GM21737 (cell line): ENCODE data around the gene ADIPOQ.
A peak's percentile ranks its signal among the peaks of the same experiment; 100 is the strongest.
"Not testable (repeated sequence)": the region's sequence is repeated elsewhere in the genome, so short reads cannot be mapped to it uniquely, and the experiment has no call there.

Source experiments
- ATAC-seq: cut with Tn5 transposase; IDR thresholded peaks from one replicate; pipeline ENCODE4 v1.9.1; 2021; ENCODE audit warnings: mild to moderate bottlenecking, moderate library complexity; ENCODE audit not compliant: unreplicated experiment

ADIPOQ gene

DNA sequence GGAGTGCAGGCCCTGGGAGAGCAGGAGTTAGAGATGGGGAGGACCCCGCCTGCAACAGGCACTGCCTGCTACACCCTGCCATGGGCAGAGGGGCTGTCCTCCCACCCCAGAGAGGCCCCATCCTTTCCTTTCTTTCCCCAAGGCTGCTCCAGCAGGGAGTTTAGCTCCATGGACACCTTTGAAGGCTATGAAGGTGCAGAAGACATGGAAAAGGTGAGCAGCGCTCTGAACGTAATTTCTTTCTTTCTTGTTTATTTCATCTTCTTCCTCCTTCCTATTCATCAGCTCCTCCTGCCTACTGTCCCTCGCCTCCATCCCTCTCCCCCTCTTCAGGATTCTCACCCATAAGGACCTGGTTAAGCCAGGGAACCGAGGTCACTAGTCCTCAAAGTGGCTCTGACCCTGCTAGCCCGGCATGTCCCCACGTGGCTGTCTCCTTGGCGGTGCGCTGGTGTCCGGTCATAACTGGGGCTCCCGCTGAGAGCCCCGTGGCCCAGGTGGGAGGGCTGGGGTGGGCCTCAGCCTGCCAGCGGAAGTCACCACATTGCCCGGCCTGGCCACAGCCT, 16.0 kb upstream of the ADIPOQ start:
- ATAC-seq, result no peak

DNA sequence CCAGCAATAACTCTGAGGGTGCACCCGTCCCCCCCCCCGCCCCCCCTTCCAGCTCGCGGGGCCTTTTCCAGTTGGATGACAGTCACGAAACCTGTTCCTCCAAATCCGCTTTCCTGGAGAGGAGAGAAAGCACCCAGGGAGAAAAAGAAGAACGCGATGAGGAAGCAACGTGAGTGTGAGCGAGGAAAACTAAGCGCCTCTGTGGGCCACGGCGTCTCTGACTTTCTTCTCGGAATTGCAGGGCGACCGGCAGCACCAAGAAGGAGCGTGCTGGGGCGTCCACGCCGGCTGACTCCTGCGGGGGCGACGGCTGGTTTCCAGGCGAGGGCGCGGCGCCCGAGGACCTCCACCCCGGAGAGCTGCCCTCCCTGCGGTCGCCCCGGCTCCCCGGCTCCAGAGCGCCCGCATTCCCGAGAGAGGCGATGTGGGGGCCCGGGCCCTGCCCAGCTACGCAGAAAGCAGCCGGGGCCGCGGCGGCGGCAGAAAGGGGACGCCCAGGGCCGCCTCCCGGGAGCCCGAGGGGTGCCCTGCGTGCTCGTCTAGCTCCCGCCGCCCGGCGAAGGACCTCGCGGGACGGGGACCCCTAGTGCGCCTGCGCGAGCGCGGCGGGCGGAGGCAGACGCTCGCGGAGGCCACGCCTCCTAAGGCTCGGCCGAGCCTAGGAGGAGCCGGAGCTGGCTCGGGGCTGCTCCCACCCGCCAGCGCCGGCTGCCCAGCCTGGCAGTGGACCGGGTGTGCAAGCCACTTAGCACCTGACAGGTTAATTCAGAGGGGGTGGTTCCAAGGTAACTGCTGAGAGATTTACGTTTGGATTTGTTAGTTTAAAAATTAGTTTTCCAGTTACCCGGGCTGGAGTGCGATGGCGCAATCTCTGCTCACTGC, 15.3 kb upstream of the ADIPOQ start:
- peak; percentile 92 for ATAC-seq

DNA sequence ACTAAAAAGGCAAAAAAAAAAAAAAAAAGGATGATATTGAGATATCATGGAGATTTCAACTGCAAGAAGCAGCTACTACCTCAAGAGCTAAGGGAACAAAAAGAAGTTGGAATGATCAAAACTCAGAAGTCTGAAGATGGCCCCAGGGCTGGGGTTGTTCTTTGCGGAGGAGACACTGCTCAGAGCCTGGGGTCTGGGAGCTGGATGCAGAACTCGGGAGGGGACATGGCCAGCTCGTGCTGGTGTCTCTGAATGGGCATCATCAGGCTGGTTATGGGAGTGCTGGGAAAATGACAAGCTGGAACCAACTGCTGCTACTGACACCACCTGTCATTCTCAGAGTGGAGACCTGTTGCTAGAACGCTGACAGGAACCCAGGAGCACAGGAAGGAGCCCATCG, 14.2 kb upstream of the ADIPOQ start:
- no peak for ATAC-seq

DNA sequence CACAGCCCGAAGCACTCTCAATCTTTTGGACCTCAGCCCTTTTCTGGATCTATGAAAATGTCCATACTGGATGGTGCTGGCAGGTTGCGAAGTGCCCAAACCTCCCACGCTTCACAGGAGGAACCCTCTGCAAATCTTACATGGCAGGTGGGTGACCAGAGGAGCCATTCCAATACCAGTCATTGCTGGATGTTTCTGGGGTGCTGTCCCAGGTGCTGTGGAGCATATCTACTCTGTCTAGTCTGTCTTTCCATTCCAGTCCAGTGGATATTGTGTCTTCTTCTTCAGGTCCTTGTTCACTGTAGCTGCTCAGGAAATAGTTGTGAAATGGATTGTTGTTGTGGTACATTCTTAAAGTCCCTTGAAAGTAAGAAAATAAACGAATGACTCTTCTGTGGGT, 10.7 kb upstream of the ADIPOQ start:
- ATAC-seq, result no peak

- no peak for ATAC-seq
Measured at GRCh38 chr3:186832276-186832675, 10.2 kb upstream of the ADIPOQ start.

DNA sequence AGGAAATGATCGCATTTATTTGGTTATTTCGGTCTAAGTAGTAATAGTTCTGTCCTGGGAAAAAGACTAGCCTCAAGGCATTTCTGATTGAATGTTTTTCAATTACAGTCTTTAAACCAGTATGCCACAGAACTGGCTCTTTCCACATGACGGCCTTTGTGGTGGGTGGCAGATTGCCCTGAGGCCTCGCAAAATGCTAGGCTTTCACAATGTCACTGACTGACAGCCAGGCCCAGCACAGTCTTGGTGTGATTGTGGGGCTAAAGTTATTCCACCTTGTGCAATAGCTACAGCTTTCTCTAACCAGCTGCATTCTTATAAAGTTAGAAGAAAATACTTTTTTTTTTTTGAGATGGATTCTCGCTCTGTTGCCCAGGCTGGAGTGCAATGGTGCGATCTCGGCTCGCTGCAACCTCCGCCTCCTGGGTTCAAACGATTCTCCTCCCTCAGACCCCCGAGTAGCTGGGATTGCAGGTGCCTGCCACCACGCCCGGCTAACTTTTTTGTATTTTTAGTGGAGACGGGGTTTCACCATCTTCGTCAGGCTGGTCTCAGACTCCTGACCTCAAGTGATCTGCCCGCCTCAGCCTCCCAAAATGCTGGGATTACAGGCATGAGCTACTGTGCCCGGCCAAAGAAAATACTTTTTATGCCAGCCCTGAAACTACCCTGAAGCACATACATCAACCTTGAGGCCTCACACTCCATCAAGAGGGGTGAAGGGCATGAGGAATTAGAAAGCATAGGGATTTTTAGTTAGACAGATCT, 2.5 kb upstream of the ADIPOQ start:
- ATAC-seq, result no peak

- no peak for ATAC-seq
Measured at GRCh38 chr3:186841620-186842019, 890 bp upstream of the ADIPOQ start.

- ATAC-seq, result no peak
Measured at GRCh38 chr3:186843039-186843432, 526 bp downstream of the ADIPOQ start.

GRCh38 chr3:186844908-186845307, 2.4 kb downstream of the ADIPOQ start:
- ATAC-seq, result no peak

DNA sequence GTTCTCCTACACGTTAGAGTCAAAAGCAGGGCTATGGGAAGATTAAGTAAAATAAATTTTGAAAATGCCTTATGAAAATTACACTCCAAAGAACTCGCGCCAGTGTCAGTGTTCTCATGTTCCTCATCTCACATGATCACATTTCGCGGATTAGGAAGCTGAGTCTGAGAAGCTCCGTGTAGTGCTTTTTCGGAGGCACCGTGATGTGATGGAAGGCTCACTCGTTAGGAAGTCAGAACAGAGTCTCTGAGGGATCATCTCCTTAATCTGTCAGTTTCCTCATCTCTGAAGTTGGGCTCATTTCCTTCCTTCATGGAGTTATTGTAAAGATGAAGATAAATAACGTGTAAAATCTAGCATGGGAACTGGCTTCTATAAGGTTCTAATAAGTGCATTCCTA, 3.2 kb downstream of the ADIPOQ start:
- no peak for ATAC-seq

GRCh38 chr3:186847437-186847836, 4.9 kb downstream of the ADIPOQ start:
- no peak for ATAC-seq

- no peak for ATAC-seq
Measured at GRCh38 chr3:186849374-186849975, 7.0 kb downstream of the ADIPOQ start.

DNA sequence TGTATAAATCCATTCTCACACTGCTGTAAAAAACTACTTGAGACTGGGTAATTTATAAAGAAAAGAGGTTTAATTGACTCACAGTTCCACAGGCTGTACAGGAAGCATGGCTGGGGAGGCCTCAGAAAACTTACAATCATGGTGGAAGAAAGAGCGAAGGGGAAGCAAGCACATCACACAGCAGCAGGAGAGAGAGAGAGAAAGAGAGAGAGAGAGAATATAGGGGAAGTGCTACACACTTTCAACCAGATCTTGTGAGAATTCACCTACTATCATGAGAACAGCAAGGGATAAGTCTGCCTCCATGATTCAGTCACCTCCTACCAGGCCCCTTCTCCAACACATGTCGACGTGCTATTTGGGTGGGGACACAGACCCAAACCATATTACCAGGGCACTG, 9.3 kb downstream of the ADIPOQ start:
- ATAC-seq, result not testable (repeated sequence)

- ATAC-seq, result no peak
Measured at GRCh38 chr3:186852994-186853393, 10.5 kb downstream of the ADIPOQ start.

DNA sequence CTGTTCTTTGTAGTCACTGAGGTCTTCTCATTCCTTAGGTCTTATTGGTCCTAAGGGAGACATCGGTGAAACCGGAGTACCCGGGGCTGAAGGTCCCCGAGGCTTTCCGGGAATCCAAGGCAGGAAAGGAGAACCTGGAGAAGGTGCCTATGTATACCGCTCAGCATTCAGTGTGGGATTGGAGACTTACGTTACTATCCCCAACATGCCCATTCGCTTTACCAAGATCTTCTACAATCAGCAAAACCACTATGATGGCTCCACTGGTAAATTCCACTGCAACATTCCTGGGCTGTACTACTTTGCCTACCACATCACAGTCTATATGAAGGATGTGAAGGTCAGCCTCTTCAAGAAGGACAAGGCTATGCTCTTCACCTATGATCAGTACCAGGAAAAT, 11.6 kb downstream of the ADIPOQ start:
- ATAC-seq, result no peak

GRCh38 chr3:186854954-186855353, 12.4 kb downstream of the ADIPOQ start:
- ATAC-seq, result no peak

- ATAC-seq, result no peak
Measured at GRCh38 chr3:186857743-186858142, 15.2 kb downstream of the ADIPOQ start.

DNA sequence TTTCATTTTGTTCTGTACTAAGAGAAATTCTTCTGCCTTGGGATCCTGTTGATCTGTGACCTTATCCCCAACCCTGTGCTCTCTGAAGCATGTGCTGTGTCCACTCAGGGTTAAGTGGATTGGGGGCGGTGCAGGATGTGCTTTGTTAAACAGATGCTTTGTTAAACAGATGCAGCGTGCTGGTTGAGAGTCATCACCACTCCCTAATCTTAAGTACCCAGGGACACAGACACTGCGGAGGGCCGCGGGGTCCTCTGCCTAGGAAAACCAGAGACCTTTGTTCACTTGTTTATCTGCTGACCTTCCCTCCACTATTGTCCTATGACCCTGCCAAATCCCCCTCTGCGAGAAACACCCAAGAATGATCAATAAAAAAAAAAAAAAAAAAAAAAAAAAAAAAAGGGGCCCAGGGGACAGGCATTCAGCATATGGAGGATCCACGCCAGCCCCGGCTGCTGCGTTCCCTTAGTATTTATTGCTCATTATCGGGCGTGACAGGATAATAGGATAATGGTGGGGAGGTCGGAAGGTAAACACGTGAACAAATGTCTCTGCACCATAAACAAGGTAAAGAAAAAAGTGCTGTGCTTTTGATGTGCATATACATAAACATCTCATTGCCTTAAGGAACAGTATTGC, 22.8 kb downstream of the ADIPOQ start:
- not testable (repeated sequence) for ATAC-seq

DNA sequence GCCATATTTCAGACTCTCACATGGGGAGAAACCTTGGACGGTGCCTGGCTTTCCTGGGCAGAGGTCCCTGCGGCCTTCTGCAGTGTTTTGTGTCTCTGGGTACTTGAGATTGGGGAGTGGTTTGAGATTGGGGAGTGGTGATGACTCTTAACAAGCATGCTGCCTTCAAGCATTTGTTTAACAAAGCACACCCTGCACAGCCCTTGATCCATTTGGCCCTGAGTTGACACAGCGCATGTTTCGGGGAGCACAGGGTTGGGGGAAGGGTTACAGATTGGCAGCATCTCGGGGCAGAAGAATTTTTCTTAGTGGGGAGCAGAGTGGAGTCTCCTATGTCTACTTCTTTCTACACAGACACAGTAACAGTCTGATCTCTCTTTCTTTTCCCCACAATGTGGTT, 23.6 kb downstream of the ADIPOQ start:
- ATAC-seq, result not testable (repeated sequence)

- ATAC-seq, result no peak
Measured at GRCh38 chr3:186869253-186870100, 27.0 kb downstream of the ADIPOQ start.
